IMR-90 (cell line): Measurements from ENCODE around the gene C10orf71. TPM values are rescaled to one million over a fixed set of nuclear protein-coding genes. Genes with fewer than 3 reads are reported as not detected.

ENCODE experiments used
- ELK1 ChIP-seq: fragments of 150-350 bp; IDR thresholded peaks from 2 replicates; pipeline ENCODE4 v1.6.1; 2016; ENCODE audit warnings: low read depth, mild to moderate bottlenecking, low read length, moderate library complexity, borderline replicate concordance
- RAD21 ChIP-seq: IDR thresholded peaks from 2 replicates; pipeline ENCODE4 v1.6.1; 2012; ENCODE audit warnings: low read length, improper control_type of control experiment
- RCOR1 ChIP-seq: IDR thresholded peaks from 2 replicates; pipeline ENCODE4 v1.6.1; 2012; ENCODE audit warnings: mild to moderate bottlenecking, low read length, improper control_type of control experiment; ENCODE audit not compliant: insufficient replicate concordance
- RFX5 ChIP-seq: IDR thresholded peaks from 2 replicates; pipeline ENCODE4 v1.8.0; 2012; ENCODE audit warnings: low read depth, mild to moderate bottlenecking, low read length, moderate library complexity
- USF2 ChIP-seq: fragments of 150-350 bp; IDR thresholded peaks from 2 replicates; pipeline ENCODE4 v1.6.1; 2017; ENCODE audit warnings: mild to moderate bottlenecking, antibody characterized with exemption, low read length, low read depth
- polyA plus RNA-seq, 3 experiments: library from polyadenylated mRNA; depleted of rRNA; stranded (reverse); fragments of >200 nt; gene quantifications; 2 replicates each; pipeline ENCODE4 v1.2.3, GENCODE V29; 2012; ENCODE audit warnings: low replicate concordance in 1 of 3
- total RNA-seq: library from RNA; depleted of rRNA; stranded (reverse); fragments of >200 nt; gene quantifications from 2 replicates; pipeline ENCODE4 v1.2.3, GENCODE V29; 2012

The C10orf71 gene
- total and polyA plus RNA-seq, 2 of the 4 experiments (the other 2 are of a cell fraction) = not detected

GRCh38 chr10:49298983-49299815 is at the start of gene C10orf71 (continued):
- TF ChIP-seq RCOR1 = no peak
- TF ChIP-seq RFX5 = no peak
- TF ChIP-seq USF2 = no peak
- no peak for TF ChIP-seq RAD21
- no peak for TF ChIP-seq ELK1
